Measurements from ENCODE around the gene WDR81.

DNA sequence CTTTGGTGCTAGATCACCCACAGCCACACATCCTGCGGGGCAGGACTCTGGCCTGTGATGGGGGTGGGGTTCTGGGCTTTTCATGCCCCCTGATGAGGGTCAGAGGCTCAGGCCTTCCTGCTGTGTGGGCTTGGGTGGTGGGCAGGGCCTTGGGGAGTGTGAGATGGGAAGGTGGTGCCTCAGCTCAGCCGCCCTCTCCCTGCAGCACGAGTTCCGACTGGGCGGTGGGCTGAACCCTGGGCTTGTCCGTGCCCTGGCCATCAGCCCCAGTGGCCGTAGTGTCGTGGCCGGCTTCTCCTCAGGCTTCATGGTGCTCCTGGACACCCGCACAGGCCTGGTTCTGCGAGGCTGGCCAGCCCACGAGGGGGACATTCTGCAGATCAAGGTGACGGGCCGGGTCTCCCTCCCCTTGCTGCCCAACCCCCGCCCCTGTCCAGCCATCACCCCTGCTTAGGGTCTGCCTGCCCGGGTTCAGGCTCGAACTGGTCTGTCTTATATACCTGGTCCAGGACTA, 11.4 kb downstream of the WDR81 start:
- no peak for TF ChIP-seq EZH2 (IDR thresholded peaks at IDR 0.05)
- TF ChIP-seq POLR2AphosphoS5 (IDR thresholded peaks at IDR 0.05; ENCODE audit: borderline replicate concordance, low read depth, low read length) = no peak
- TF ChIP-seq FOXP2 (optimal IDR thresholded peaks at IDR 0.05; ENCODE audit: control extremely low read depth, extremely low read length, insufficient read depth) = no peak

All from SK-N-MC (cell line).